DND-41 (cell line): ENCODE data around the gene GREB1L.

Source experiments
- ATAC-seq: fragments of 200-7000 bp; cut with Tn5 transposase; 3 replicates; pipeline ENCODE4 v1.9.1; 2021; ENCODE audit warnings: low read depth; ENCODE audit not compliant: insufficient read depth
- DNase-seq: peaks from one replicate; pipeline ENCODE4 v3.0.0-alpha.2; 2020
- H2AFZ ChIP-seq: 2 replicates; pipeline ENCODE4 v1.6.0; 2012; ENCODE audit warnings: low read depth, low read length
- H3K27ac ChIP-seq: 2 replicates; pipeline ENCODE4 v1.5.1; 2012; ENCODE audit warnings: low read length, inconsistent platforms
- H3K27me3 ChIP-seq: fragments of 200-600 bp; sonication (generic); 2 replicates; pipeline ENCODE4 v1.6.0; 2012; ENCODE audit warnings: low read length, mild to moderate bottlenecking, inconsistent platforms; ENCODE audit not compliant: insufficient read depth, poor library complexity
- H3K36me3 ChIP-seq: 2 replicates; pipeline ENCODE4 v1.5.1; 2012; ENCODE audit warnings: low read length, inconsistent platforms; ENCODE audit not compliant: insufficient read depth
- H3K4me1 ChIP-seq: 2 replicates; pipeline ENCODE4 v1.5.1; 2012; ENCODE audit warnings: mild to moderate bottlenecking, low read length; ENCODE audit not compliant: insufficient read depth
- H3K4me2 ChIP-seq: 2 replicates; pipeline ENCODE4 v1.6.0; 2012; ENCODE audit warnings: mild to moderate bottlenecking, moderate library complexity, low read length, inconsistent platforms; ENCODE audit not compliant: insufficient read depth
- H3K4me3 ChIP-seq, 2 experiments: fragments of 200-600 bp in 1 of 2; shearing (Covaris generic) in 1 of 2; 2 replicates each; pipeline ENCODE4 v1.5.1; 2012 to 2016; ENCODE audit warnings: inconsistent platforms in 2 of 2, low read length in 2 of 2, mild to moderate bottlenecking in 2 of 2, low read depth in 1 of 2, moderate library complexity in 1 of 2
- H3K79me2 ChIP-seq: 2 replicates; pipeline ENCODE4 v1.6.0; 2012; ENCODE audit warnings: low read length, inconsistent platforms; ENCODE audit not compliant: insufficient read depth
- H3K9ac ChIP-seq: 2 replicates; pipeline ENCODE4 v1.6.0; 2012; ENCODE audit warnings: low read depth, mild to moderate bottlenecking, inconsistent platforms, low read length, moderate library complexity
- H3K9me3 ChIP-seq: 2 replicates; pipeline ENCODE4 v1.5.1; 2012; ENCODE audit warnings: low read length, moderate library complexity, mild to moderate bottlenecking, inconsistent platforms; ENCODE audit not compliant: insufficient read depth, severe bottlenecking
- H4K20me1 ChIP-seq: 2 replicates; pipeline ENCODE4 v1.6.0; 2012; ENCODE audit warnings: low read length; ENCODE audit not compliant: insufficient read depth
- EZH2 ChIP-seq: IDR thresholded peaks from 3 replicates; pipeline ENCODE4 v1.6.1; 2012; ENCODE audit warnings: borderline replicate concordance, low read depth, mild to moderate bottlenecking, moderate library complexity, low read length, inconsistent platforms; ENCODE audit not compliant: severe bottlenecking
- TF ChIP-seq, protein P1 (sequence below): IDR thresholded peaks from 2 replicates; pipeline ENCODE4 v1.5.1; 2012; ENCODE audit warnings: borderline replicate concordance, low read length, moderate library complexity, mild to moderate bottlenecking; ENCODE audit not compliant: poor library complexity, severe bottlenecking; ENCODE audit errors: extremely low read depth

The GREB1L gene

DNA sequence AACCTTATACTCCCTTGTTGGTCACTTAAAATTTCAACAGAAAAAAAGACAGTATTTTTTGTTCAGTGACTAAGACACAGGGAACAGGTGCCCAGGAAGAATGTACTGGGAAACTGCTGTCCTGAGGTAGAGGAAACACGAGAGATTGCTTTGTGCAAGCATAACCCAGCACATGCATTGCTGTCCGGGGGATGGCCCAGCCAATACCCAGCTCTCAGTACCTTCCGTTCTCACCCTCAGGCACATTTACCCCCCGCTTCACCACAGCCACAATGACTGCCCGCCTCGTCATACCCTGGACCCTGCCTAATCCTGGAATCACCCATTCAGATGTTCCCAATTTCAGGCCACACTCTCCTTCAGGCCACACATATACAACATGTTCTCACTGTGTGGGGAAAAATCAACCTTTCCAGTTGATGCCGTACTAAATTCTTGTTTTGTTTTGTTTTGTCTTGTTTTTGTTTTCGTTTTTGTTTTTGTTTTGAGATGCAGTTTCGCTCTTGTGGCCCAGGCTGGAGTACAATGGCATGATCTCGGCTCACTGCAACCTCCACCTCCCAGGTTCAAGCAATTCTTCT, 217.8 kb downstream of the GREB1L start:
- Histone ChIP-seq H3K27me3 (no peaks in the 10 kb centered on the region), H4K20me1 (no peaks in the 10 kb centered on the region), H3K4me2 (no peak overlapping the region), H2AFZ (no peak overlapping the region), H3K27ac (no peak overlapping the region), H3K36me3 (no peaks in the 10 kb centered on the region), H3K79me2 (no peaks in the 10 kb centered on the region), H3K9me3 (no peaks in the 10 kb centered on the region), H3K9ac (no peak overlapping the region), H3K4me1 (no peaks in the 10 kb centered on the region), H3K4me3 (no peak overlapping the region)
- no peak for TF ChIP-seq EZH2
- TF ChIP-seq, protein P1, sequence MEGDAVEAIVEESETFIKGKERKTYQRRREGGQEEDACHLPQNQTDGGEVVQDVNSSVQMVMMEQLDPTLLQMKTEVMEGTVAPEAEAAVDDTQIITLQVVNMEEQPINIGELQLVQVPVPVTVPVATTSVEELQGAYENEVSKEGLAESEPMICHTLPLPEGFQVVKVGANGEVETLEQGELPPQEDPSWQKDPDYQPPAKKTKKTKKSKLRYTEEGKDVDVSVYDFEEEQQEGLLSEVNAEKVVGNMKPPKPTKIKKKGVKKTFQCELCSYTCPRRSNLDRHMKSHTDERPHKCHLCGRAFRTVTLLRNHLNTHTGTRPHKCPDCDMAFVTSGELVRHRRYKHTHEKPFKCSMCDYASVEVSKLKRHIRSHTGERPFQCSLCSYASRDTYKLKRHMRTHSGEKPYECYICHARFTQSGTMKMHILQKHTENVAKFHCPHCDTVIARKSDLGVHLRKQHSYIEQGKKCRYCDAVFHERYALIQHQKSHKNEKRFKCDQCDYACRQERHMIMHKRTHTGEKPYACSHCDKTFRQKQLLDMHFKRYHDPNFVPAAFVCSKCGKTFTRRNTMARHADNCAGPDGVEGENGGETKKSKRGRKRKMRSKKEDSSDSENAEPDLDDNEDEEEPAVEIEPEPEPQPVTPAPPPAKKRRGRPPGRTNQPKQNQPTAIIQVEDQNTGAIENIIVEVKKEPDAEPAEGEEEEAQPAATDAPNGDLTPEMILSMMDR, result no peak
- DNase-seq, result no peak
- ATAC-seq, result no peak

DNA sequence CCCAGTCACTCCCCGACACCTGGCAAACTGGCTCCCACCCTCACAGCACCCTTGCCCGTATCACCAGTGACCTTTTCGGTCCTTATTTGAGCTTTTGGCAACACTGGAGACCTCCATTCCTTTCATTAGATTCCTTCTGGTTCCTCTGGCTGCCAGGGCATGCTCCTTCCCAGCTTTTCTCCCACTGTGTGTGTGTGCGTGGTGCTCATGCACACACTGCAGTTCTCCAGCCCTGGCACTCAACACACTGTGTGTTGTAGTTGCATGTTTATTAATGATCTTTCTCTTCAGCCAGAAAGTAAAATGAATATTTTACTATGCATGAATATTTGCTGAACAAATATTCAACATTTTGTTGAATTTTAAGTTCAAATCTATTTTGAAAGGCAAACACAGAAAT, 219.4 kb downstream of the GREB1L start:
- H2AFZ ChIP-seq, result no peak overlapping the region
- TF ChIP-seq, protein P1, result no peak
- no peak for TF ChIP-seq EZH2
- ATAC-seq, result no peak
- no peaks in the 10 kb centered on the region for H3K36me3 ChIP-seq
- H3K4me1 ChIP-seq, result no peaks in the 10 kb centered on the region
- no peak overlapping the region for H3K4me2 ChIP-seq
- H3K79me2 ChIP-seq, result no peaks in the 10 kb centered on the region
- no peak overlapping the region for H3K27ac ChIP-seq
- H3K4me3 ChIP-seq, result no peak overlapping the region
- no peaks in the 10 kb centered on the region for H4K20me1 ChIP-seq
- no peaks in the 10 kb centered on the region for H3K9me3 ChIP-seq
- H3K27me3 ChIP-seq, result no peaks in the 10 kb centered on the region
- DNase-seq, result no peak
- no peak overlapping the region for H3K9ac ChIP-seq

DNA sequence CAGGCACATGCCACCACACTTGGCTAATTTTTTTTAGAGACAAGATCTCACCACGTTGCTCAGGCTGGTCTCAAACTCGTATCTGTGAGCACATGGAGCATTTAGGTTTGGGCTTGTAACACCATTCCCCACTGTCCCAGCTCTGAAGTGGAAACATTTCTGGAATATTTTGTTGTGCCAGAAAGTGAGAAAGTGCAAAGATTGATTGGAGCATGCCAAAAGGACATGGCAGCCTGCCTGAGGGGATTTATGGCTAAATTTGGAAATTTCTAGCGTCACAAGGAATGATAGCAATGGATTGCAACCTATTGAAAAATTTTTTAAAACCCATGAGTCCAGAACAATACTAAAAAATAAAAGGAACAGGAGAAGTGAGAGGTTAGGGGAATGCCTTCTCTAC, 221.7 kb downstream of the GREB1L start:
- Histone ChIP-seq H3K9ac (no peak overlapping the region), H3K79me2 (no peaks in the 10 kb centered on the region), H3K27me3 (peaks cover 7% of the 10 kb centered on the region), H2AFZ (no peak overlapping the region), H3K4me2 (no peak overlapping the region), H3K4me3 (no peak overlapping the region), H3K27ac (no peak overlapping the region), H4K20me1 (no peaks in the 10 kb centered on the region), H3K4me1 (no peaks in the 10 kb centered on the region), H3K9me3 (no peaks in the 10 kb centered on the region), H3K36me3 (no peaks in the 10 kb centered on the region)
- ATAC-seq, result no peak
- TF ChIP-seq, protein P1, result no peak
- TF ChIP-seq EZH2, result no peak
- no peak for DNase-seq
